NCI-H2107 treated with DMSO at 0.1 percent for 48 hours (cell line): Measurements from ENCODE around the gene ADNP2.

Experiments used
- DNase-seq: peaks from one replicate; lab custom pipeline; 2025; ENCODE audit not compliant: unreplicated experiment; lab: John Stamatoyannopoulos, UW

The ADNP2 gene

DNA sequence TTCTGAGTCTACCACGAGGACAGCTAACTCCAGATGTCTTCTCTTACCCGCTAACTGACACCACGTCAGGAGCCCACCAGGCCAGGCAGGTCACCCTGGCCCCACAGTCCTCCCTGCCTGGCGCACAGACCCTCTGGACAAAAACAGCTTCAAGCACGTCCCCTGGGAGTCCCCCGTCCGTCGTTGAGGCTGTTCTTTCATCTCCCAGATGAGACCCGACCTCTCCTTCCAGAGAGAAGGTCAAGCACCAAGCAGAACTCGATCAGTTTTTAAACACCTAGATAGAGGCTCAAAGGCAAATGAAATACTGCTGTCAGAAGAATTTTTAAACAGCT lies 80.4 kb downstream of the ADNP2 start:
- no peak for DNase-seq
